Activated CD4-positive, alpha-beta T cell treated with anti-CD3 and anti-CD28 coated beads for 1 hour (primary cell): ENCODE results near the gene RAI14.

Experiments used
- DNase-seq: peaks from one replicate; pipeline ENCODE4 v3.0.0-alpha.2; 2020

RAI14 gene

GRCh38 chr5:34865091-34865490 is 209.0 kb downstream of the RAI14 start:
- DNase-seq = no peak

DNA sequence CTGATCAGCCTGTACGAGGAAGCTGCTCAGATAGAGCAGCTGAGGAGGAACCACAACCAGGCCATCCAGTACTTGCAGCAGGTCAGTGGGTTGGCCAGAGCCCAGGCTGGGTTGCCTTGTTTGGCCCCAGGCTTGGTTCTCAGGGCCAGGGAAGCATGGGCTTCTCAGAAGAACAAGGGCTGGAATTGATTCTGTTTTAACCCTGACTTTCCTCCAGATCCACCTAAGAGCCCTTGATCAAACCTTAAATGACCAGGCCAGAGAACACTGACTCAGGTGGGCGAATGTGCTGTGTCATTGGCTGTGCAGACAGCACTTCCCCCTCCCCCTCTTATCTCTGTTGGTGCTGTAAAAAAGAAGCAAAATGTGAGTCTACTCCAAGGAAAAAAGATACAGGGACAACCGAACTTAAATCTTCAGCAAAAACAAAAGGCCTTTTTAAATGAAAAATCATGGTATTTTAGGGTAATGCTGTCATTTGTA is 210.9 kb downstream of the RAI14 start:
- DNase-seq = no peak

- no peak for DNase-seq
Measured at GRCh38 chr5:34867660-34868059, 211.5 kb downstream of the RAI14 start.

DNA sequence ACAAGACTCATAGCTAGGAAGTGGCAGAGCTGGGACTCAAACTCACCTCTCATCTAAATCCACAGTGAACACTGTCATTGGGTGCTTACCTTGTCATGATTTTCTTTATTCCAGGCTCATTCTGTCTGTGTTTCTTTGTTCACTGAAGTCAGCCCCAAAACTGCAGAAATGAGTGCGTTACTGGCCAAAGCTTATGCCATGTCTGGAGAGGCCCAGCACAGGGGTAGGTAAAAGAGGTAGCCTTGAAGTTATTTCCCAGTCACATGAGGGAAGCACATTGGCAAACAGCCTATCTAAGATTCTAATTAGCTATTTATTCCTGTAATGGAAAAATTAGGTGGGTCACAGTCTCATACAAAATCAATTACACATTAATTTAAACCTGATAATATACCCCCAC is 212.7 kb downstream of the RAI14 start:
- DNase-seq = no peak

DNA sequence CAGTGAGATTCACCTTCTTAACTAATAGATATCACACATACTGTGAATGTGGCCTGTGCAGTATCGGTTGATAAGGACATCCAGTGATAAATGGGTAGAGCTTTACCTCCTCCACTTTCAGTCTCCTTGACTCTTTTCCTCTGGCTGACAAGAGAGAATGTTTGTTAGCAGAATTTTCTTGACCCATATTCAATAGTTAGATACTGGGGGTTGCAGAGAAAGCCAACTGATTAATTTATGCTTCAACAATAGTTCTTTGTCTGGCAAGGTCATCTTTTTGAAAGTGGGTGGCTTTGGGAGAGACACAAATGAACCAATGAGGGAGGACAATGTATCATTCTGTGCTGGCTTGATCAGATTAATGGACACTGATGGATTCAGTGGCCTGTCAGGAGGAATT is 213.1 kb downstream of the RAI14 start:
- DNase-seq = no peak

- no peak for DNase-seq
Measured at GRCh38 chr5:34870382-34870781, 214.3 kb downstream of the RAI14 start.

- no peak for DNase-seq
Measured at GRCh38 chr5:34876275-34876674, 220.1 kb downstream of the RAI14 start.

- no peak for DNase-seq
Measured at GRCh38 chr5:34881246-34881645, 225.1 kb downstream of the RAI14 start.
